IMR-90 (cell line): ENCODE data around the gene ZNF583. TPM values are rescaled to one million over a fixed set of nuclear protein-coding genes. Genes with fewer than 3 reads are reported as not detected.

Source experiments
- ATAC-seq: fragments of 200-7000 bp; cut with Tn5 transposase; 2 replicates; pipeline ENCODE4 v1.9.1; 2020; ENCODE audit warnings: low read depth, mild to moderate bottlenecking, moderate library complexity
- BruUV-seq: library from RNA; stranded (reverse); fragments of 400-500 nt; replicated peaks from 2 replicates; lab custom pipeline; 2021; lab: Mats Ljungman, UMichigan
- CTCF ChIA-PET: fragments of 300-600 bp; formaldehyde crosslinking; extraction: SDS; loops from one replicate; lab custom pipeline; 2021; ENCODE audit warnings: antibody characterized with exemption; lab: Yijun Ruan, JAX
- POLR2A ChIA-PET: fragments of 300-600 bp; sonication (Branson Sonifier 250); formaldehyde crosslinking; loops from one replicate; lab custom pipeline; 2022; ENCODE audit warnings: antibody characterized with exemption; ENCODE audit not compliant: unreplicated experiment; lab: Charles Lee
- DNase-seq: peaks from one replicate; pipeline ENCODE4 v3.0.0; 2013
- H2AFZ ChIP-seq: replicated peaks from 2 replicates; pipeline ENCODE3; 2013; ENCODE audit warnings: low read length, mild to moderate bottlenecking; ENCODE audit not compliant: poor library complexity
- H2AK5ac ChIP-seq: 2 replicates; pipeline ENCODE4 v1.6.1; 2013; ENCODE audit warnings: low read depth, low read length, inconsistent platforms
- H2AK9ac ChIP-seq: replicated peaks from 2 replicates; pipeline ENCODE3; 2013; ENCODE audit warnings: mild to moderate bottlenecking, low read depth, low read length, moderate library complexity; ENCODE audit not compliant: poor library complexity
- H2BK120ac ChIP-seq: 2 replicates; pipeline ENCODE4 v1.6.1; 2013; ENCODE audit warnings: low read depth, low read length, inconsistent platforms
- H2BK15ac ChIP-seq: 3 replicates; pipeline ENCODE4 v1.6.1; 2013; ENCODE audit warnings: low read depth, low read length, inconsistent platforms
- H2BK20ac ChIP-seq: 2 replicates; pipeline ENCODE4 v1.6.1; 2013; ENCODE audit warnings: low read depth, mild to moderate bottlenecking, inconsistent platforms, low read length, moderate library complexity
- H2BK5ac ChIP-seq: 2 replicates; pipeline ENCODE4 v1.6.1; 2013; ENCODE audit warnings: mild to moderate bottlenecking, low read depth, low read length, inconsistent platforms; ENCODE audit not compliant: poor library complexity, severe bottlenecking
- H3K14ac ChIP-seq: replicated peaks from 2 replicates; pipeline ENCODE4 v1.6.1; 2013; ENCODE audit warnings: low read depth, low read length, inconsistent platforms
- H3K18ac ChIP-seq: 2 replicates; pipeline ENCODE4 v1.6.1; 2013; ENCODE audit warnings: low read depth, low read length, control low read depth
- H3K23ac ChIP-seq: 2 replicates; pipeline ENCODE4 v1.6.1; 2013; ENCODE audit warnings: low read depth, low read length, inconsistent platforms
- H3K27ac ChIP-seq: 2 replicates; pipeline ENCODE4 v1.5.1; 2013; ENCODE audit warnings: mild to moderate bottlenecking, control low read depth, low read length; ENCODE audit not compliant: insufficient read depth
- H3K27me3 ChIP-seq: 2 replicates; pipeline ENCODE4 v1.6.1; 2013; ENCODE audit warnings: low read length; ENCODE audit not compliant: control insufficient read depth, insufficient read depth
- H3K36me3 ChIP-seq: 2 replicates; pipeline ENCODE4 v1.6.1; 2013; ENCODE audit warnings: low read length, mixed read lengths; ENCODE audit not compliant: control insufficient read depth, insufficient read depth
- H3K4ac ChIP-seq: 2 replicates; pipeline ENCODE4 v1.6.1; 2013; ENCODE audit warnings: low read depth, low read length, inconsistent platforms
- H3K4me1 ChIP-seq: 2 replicates; pipeline ENCODE4 v1.6.1; 2013; ENCODE audit warnings: low read length, mixed read lengths; ENCODE audit not compliant: control insufficient read depth, insufficient read depth
- H3K4me2 ChIP-seq: 2 replicates; pipeline ENCODE4 v1.6.1; 2013; ENCODE audit warnings: low read depth, mild to moderate bottlenecking, control low read depth, low read length, moderate library complexity
- H3K4me3 ChIP-seq: 2 replicates; pipeline ENCODE4 v1.5.1; 2013; ENCODE audit warnings: low read depth, mild to moderate bottlenecking, control low read depth, low read length, moderate library complexity; ENCODE audit not compliant: insufficient read depth
- H3K56ac ChIP-seq: 2 replicates; pipeline ENCODE4 v1.6.1; 2013; ENCODE audit warnings: low read length, inconsistent platforms; ENCODE audit not compliant: insufficient read depth; ENCODE audit errors: extremely low read depth
- H3K79me1 ChIP-seq, 2 experiments: 2 replicates each; pipeline ENCODE4 v1.6.1; 2013; ENCODE audit warnings: low read length in 2 of 2, inconsistent platforms in 1 of 2, low read depth in 1 of 2
- H3K9ac ChIP-seq: 2 replicates; pipeline ENCODE4 v1.6.1; 2013; ENCODE audit warnings: low read depth, low read length, control low read depth
- H3K9me1 ChIP-seq: 2 replicates; pipeline ENCODE4 v1.6.1; 2013; ENCODE audit warnings: low read length, inconsistent platforms; ENCODE audit not compliant: insufficient read depth
- H3K9me3 ChIP-seq: 2 replicates; pipeline ENCODE4 v1.6.1; 2013; ENCODE audit warnings: low read length; ENCODE audit not compliant: control insufficient read depth, insufficient read depth
- H4K20me1 ChIP-seq: 2 replicates; pipeline ENCODE4 v1.6.1; 2013; ENCODE audit warnings: low read length, inconsistent platforms; ENCODE audit not compliant: insufficient read depth
- H4K5ac ChIP-seq: 2 replicates; pipeline ENCODE4 v1.6.1; 2013; ENCODE audit warnings: mild to moderate bottlenecking, low read depth, low read length, control low read depth
- H4K8ac ChIP-seq, 2 experiments: 2 replicates each; pipeline ENCODE4 v1.6.1; 2013; ENCODE audit warnings: low read depth in 2 of 2, low read length in 2 of 2, control low read depth in 1 of 2, inconsistent platforms in 1 of 2
- H4K91ac ChIP-seq: 2 replicates; pipeline ENCODE4 v1.6.1; 2013; ENCODE audit warnings: low read depth, low read length, inconsistent platforms; ENCODE audit not compliant: insufficient read depth
- BHLHE40 ChIP-seq: fragments of 150-350 bp; IDR thresholded peaks from 2 replicates; pipeline ENCODE4 v1.6.1; 2016; ENCODE audit warnings: mild to moderate bottlenecking, low read depth, low read length
- CEBPB ChIP-seq: IDR thresholded peaks from 2 replicates; pipeline ENCODE4 v1.6.1; 2012; ENCODE audit warnings: low read depth, low read length, improper control_type of control experiment
- CHD1 ChIP-seq: IDR thresholded peaks from 2 replicates; pipeline ENCODE4 v1.6.1; 2012; ENCODE audit warnings: low read depth, low read length, improper control_type of control experiment
- CTCF ChIP-seq: conservative IDR thresholded peaks from 2 replicates; pipeline ENCODE4 v1.5.1; 2012; ENCODE audit warnings: mild to moderate bottlenecking, low read depth, low read length, improper control_type of control experiment
- ELK1 ChIP-seq: fragments of 150-350 bp; IDR thresholded peaks from 2 replicates; pipeline ENCODE4 v1.6.1; 2016; ENCODE audit warnings: low read depth, mild to moderate bottlenecking, low read length, moderate library complexity, borderline replicate concordance
- FOS ChIP-seq: fragments of 150-350 bp; IDR thresholded peaks from 2 replicates; pipeline ENCODE4 v1.6.1; 2016; ENCODE audit warnings: low read depth, low read length
- MAFK ChIP-seq: IDR thresholded peaks from 2 replicates; pipeline ENCODE4 v1.6.1; 2012; ENCODE audit warnings: low read depth, low read length, improper control_type of control experiment
- MAZ ChIP-seq: IDR thresholded peaks from 2 replicates; pipeline ENCODE4 v1.6.1; 2012; ENCODE audit warnings: low read depth, mild to moderate bottlenecking, low read length, improper control_type of control experiment, moderate library complexity, borderline replicate concordance
- MXI1 ChIP-seq: IDR thresholded peaks from 2 replicates; pipeline ENCODE4 v1.6.1; 2012; ENCODE audit warnings: low read depth, mild to moderate bottlenecking, low read length, moderate library complexity, borderline replicate concordance
- NFE2L2 ChIP-seq: fragments of 150-350 bp; IDR thresholded peaks from 2 replicates; pipeline ENCODE4 v1.6.1; 2016; ENCODE audit warnings: low read depth, mild to moderate bottlenecking, low read length
- POLR2A ChIP-seq: IDR thresholded peaks from 2 replicates; pipeline ENCODE4 v1.6.1; 2012; ENCODE audit warnings: mild to moderate bottlenecking, low read depth, low read length
- RAD21 ChIP-seq: IDR thresholded peaks from 2 replicates; pipeline ENCODE4 v1.6.1; 2012; ENCODE audit warnings: low read length, improper control_type of control experiment
- RCOR1 ChIP-seq: IDR thresholded peaks from 2 replicates; pipeline ENCODE4 v1.6.1; 2012; ENCODE audit warnings: mild to moderate bottlenecking, low read length, improper control_type of control experiment; ENCODE audit not compliant: insufficient replicate concordance
- RFX5 ChIP-seq: IDR thresholded peaks from 2 replicates; pipeline ENCODE4 v1.8.0; 2012; ENCODE audit warnings: low read depth, mild to moderate bottlenecking, low read length, moderate library complexity
- SMC3 ChIP-seq: fragments of 150-350 bp; IDR thresholded peaks from 2 replicates; pipeline ENCODE4 v1.6.1; 2016; ENCODE audit warnings: low read depth, mild to moderate bottlenecking, antibody characterized with exemption, low read length, moderate library complexity
- USF2 ChIP-seq: fragments of 150-350 bp; IDR thresholded peaks from 2 replicates; pipeline ENCODE4 v1.6.1; 2017; ENCODE audit warnings: mild to moderate bottlenecking, antibody characterized with exemption, low read length, low read depth
- whole genome bisulfite sequencing, 2 experiments: methylation state at CpG; one replicate each; pipeline versions ENCODE4 v1.1.5 to v1.1.7; 2013; ENCODE audit warnings: missing lambda C conversion rate in 2 of 2; ENCODE audit not compliant: insufficient read length in 1 of 2; ENCODE audit errors: extremely low coverage in 2 of 2; 5-methylcytosine and 5-hydroxymethylcytosine counted together
- dilution Hi-C: fragments of 300-500 bp; cut with HindIII; formaldehyde crosslinking; loops from one replicate; pipeline ENCODE4 v1.14.3; 2018; ENCODE audit warnings: low sequenced_read_pairs; ENCODE audit not compliant: unreplicated experiment
- in situ Hi-C: fragments of 300-500 bp; cut with MboI; formaldehyde crosslinking; loops from 3 replicates; pipeline ENCODE4 v1.14.3; 2019; ENCODE audit warnings: low sequenced_read_pairs, inconsistent platforms, mixed read lengths
- intact Hi-C: fragments of 100-400 bp; cut with micrococcal nuclease; formaldehyde crosslinking; loops from 2 replicates; pipeline ENCODE4 v1.10.0; 2022
- polyA plus RNA-seq, 3 experiments: library from polyadenylated mRNA; depleted of rRNA; stranded (reverse); fragments of >200 nt; gene quantifications; 2 replicates each; pipeline ENCODE4 v1.2.3, GENCODE V29; 2012; ENCODE audit warnings: low replicate concordance in 1 of 3
- total RNA-seq: library from RNA; depleted of rRNA; stranded (reverse); fragments of >200 nt; gene quantifications from 2 replicates; pipeline ENCODE4 v1.2.3, GENCODE V29; 2012

Gene ZNF583
- total and polyA plus RNA-seq, 2 of the 4 experiments (the other 2 are of a cell fraction), result 2.8 to 5.4 TPM

- CTCF ChIA-PET, result no interaction called here
- intact Hi-C loops, result no loop called here
- no peaks in the 10 kb centered on the region for H3K4me1 ChIP-seq
- POLR2A ChIA-PET, result no interaction called here
- H3K79me1 ChIP-seq, result no peaks in the 10 kb centered on the region
- BruUV-seq, result no TSS peak
- no peak overlapping the region for H4K8ac ChIP-seq
- H4K5ac ChIP-seq, result no peak overlapping the region
- no peak overlapping the region for H2AK5ac ChIP-seq
- no peak overlapping the region for H3K4me3 ChIP-seq
- dilution Hi-C loops, result no loop called here
- H2BK120ac ChIP-seq, result no peak overlapping the region
- H3K14ac ChIP-seq, result no peak overlapping the region
- no peak overlapping the region for H2AK9ac ChIP-seq
- peak; percentile 22 for DNase-seq
- no peak overlapping the region for H3K27ac ChIP-seq
- TF ChIP-seq USF2, result no peak
- TF ChIP-seq BHLHE40, result no peak
- no peak for TF ChIP-seq CEBPB
- no peak for TF ChIP-seq RFX5
- TF ChIP-seq POLR2A, result no peak
- no peak for TF ChIP-seq CTCF
- TF ChIP-seq RCOR1, result no peak
- TF ChIP-seq FOS, result no peak
- TF ChIP-seq SMC3, result no peak
- TF ChIP-seq MAFK, result no peak
- no peak for TF ChIP-seq MXI1
- TF ChIP-seq NFE2L2, result no peak
- TF ChIP-seq CHD1, result no peak
- no peak for TF ChIP-seq RAD21
- no peak for TF ChIP-seq MAZ
- TF ChIP-seq ELK1, result no peak
- peaks cover 3% of the 10 kb centered on the region; the same call in 1 of the 2 replicates for H3K36me3 ChIP-seq
- no peak overlapping the region for H2BK5ac ChIP-seq
- no peaks in the 10 kb centered on the region for H3K9me1 ChIP-seq
- no peak overlapping the region for H2BK15ac ChIP-seq
- no peak overlapping the region for H3K4ac ChIP-seq
- no peak overlapping the region for H3K23ac ChIP-seq
- no peak overlapping the region for H2BK20ac ChIP-seq
- no peak for ATAC-seq
- no peaks in the 10 kb centered on the region for H4K20me1 ChIP-seq
- H3K9ac ChIP-seq, result no peak overlapping the region
- H3K27me3 ChIP-seq, result no peaks in the 10 kb centered on the region
- no peak overlapping the region for H4K91ac ChIP-seq
- in situ Hi-C loops, result no loop called here
- no peak overlapping the region for H3K56ac ChIP-seq
- H3K18ac ChIP-seq, result no peak overlapping the region
- peaks cover 31% of the 10 kb centered on the region for H3K9me3 ChIP-seq
- H3K4me2 ChIP-seq, result no peak overlapping the region
- no peak overlapping the region for H2AFZ ChIP-seq
- WGBS, 2 experiments, result no CpG with 5 or more reads among the region's 8 CpGs
Observed at GRCh38 chr19:56383826-56384605, 20.1 kb upstream of the ZNF583 start.
